K562 (cell line): ENCODE measurements around the gene CNDP1. TPM values are rescaled to one million over a fixed set of nuclear protein-coding genes. Genes with fewer than 3 reads are reported as not detected.

Experiments
- BRD9 ChIP-seq: fragments of 450-650 bp; IDR thresholded peaks from 2 replicates; pipeline ENCODE4 v1.6.1; 2018; ENCODE audit warnings: low read depth; ENCODE audit not compliant: partially characterized antibody
- CCAR2 ChIP-seq: fragments of 200-400 bp; formaldehyde crosslinking; IDR thresholded peaks from 2 replicates; pipeline ENCODE4 v1.6.1; 2017; ENCODE audit warnings: mild to moderate bottlenecking, low read depth, low read length
- CTBP1 ChIP-seq: fragments of 450-650 bp; IDR thresholded peaks from 2 replicates; pipeline ENCODE4 v1.6.1; 2016; ENCODE audit warnings: borderline replicate concordance
- GATA2 ChIP-seq: sonication (generic); formaldehyde crosslinking; IDR thresholded peaks from 2 replicates; pipeline ENCODE4 v1.4.0; 2020; ENCODE audit warnings: mild to moderate bottlenecking, missing genetic modification reagents
- MEIS2 ChIP-seq: fragments of 450-650 bp; IDR thresholded peaks from 2 replicates; pipeline ENCODE4 v1.6.1; 2014; ENCODE audit warnings: mild to moderate bottlenecking; ENCODE audit not compliant: partially characterized antibody
- MGA ChIP-seq: fragments of 450-650 bp; IDR thresholded peaks from 2 replicates; pipeline ENCODE4 v1.6.1; 2016; ENCODE audit warnings: mild to moderate bottlenecking, moderate library complexity
- PBX2 ChIP-seq, 2 experiments: IDR thresholded peaks in 1 of 2; conservative IDR thresholded peaks in 1 of 2; 2 replicates each; pipeline ENCODE4 v1.6.1; 2016; ENCODE audit warnings: low read depth in 2 of 2, mild to moderate bottlenecking in 1 of 2, missing compliant biosample characterization in 1 of 2, missing genetic modification characterization in 1 of 2, moderate library complexity in 1 of 2
- PKNOX1 ChIP-seq: fragments of 450-650 bp; IDR thresholded peaks from 2 replicates; pipeline ENCODE4 v1.6.1; 2016
- ZHX1 ChIP-seq: fragments of 150-350 bp; conservative IDR thresholded peaks from 2 replicates; pipeline ENCODE4 v1.6.1; 2014; ENCODE audit warnings: low read length
- polyA plus RNA-seq, 8 experiments: library from polyadenylated mRNA; depleted of rRNA in 4 of 8; stranded (reverse) in 5 of 8; unstranded in 3 of 8; fragments of >200 nt; fragmentation: Nextera tagmentation in 2 of 8; fragmentation: Illumina TruSeq in 1 of 8; extraction: Ambion mirVana in 2 of 8; extraction: Trizol in 1 of 8; gene quantifications; 2 replicates each; pipeline versions ENCODE4 v1.2.1 to v1.2.3, GENCODE V29; 2011 to 2014; ENCODE audit warnings: inconsistent platforms in 1 of 8, missing spikeins in 1 of 8
- total RNA-seq, 7 experiments: library from RNA; depleted of rRNA in 6 of 7; stranded (reverse); fragments of >200 nt in 6 of 7; fragmentation: Illumina TruSeq in 2 of 7; extraction: Trizol in 2 of 7; gene quantifications; 2 replicates each; pipeline versions ENCODE4 v1.2.1 to v1.2.3, GENCODE V29; 2011 to 2021; ENCODE audit warnings: low replicate concordance in 1 of 7

Gene CNDP1
- total and polyA plus RNA-seq, 9 of the 15 experiments (the other 6 are each of a cell fraction or from before 2014, with no cell fraction given) = not detected

DNA sequence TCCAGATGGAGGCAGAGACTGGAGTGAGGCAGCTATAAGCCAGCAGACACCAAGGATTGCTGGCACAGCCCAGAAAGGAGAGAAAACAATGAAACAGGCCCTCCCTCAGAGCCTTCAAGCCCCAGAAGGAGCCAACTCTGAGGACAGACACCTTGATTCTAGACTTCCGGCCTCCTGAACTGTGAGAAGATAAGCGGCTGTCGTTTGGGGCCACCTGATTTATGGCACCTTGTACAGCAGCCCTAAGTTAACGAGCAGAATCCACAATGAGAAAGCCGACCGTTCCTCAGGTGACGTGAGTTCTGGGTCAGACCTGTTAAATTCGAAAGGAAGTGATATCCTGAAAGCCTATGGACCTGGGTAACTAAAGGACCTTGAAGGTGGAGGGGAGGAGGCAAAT is 45.4 kb upstream of the CNDP1 start (continued):
- no peak for TF ChIP-seq PBX2 (CRISPR knock-in tag; IDR thresholded peaks at IDR 0.05; ENCODE audit: low read depth)
- TF ChIP-seq PBX2 (tag; conservative IDR thresholded peaks at IDR 0.05; ENCODE audit: low read depth) = peak; percentile 72
- peak; percentile 93 for TF ChIP-seq PKNOX1
- no peak for TF ChIP-seq GATA2
- no peak for TF ChIP-seq CCAR2
- TF ChIP-seq CTBP1 = 0 out of 2 replicates have a peak, but pooled peaks have one; percentile 49
- no peak for TF ChIP-seq ZHX1
- TF ChIP-seq MEIS2 = peak; percentile 92
- 0 out of 2 replicates have a peak, but pooled peaks have one; percentile 0 for TF ChIP-seq MGA
- TF ChIP-seq BRD9 = no peak
